RWPE2 (cell line): ENCODE measurements around the gene HDDC3.

Experiments used
- ATAC-seq: fragments of 200-7000 bp; cut with Tn5 transposase; 3 replicates; pipeline ENCODE4 v1.9.1; 2021; ENCODE audit warnings: low read depth
- DNase-seq: peaks from one replicate; pipeline ENCODE4 v3.0.0-alpha.2; 2020; ENCODE audit warnings: low spot score
- H3K27ac ChIP-seq: fragments of 450-650 bp; 2 replicates; pipeline ENCODE4 v1.5.1; 2017; ENCODE audit warnings: mild to moderate bottlenecking; ENCODE audit not compliant: poor library complexity, severe bottlenecking
- H3K27me3 ChIP-seq: fragments of 250-450 bp; sonication (Bioruptor Pico); 2 replicates; pipeline ENCODE4 v1.5.1; 2021; ENCODE audit warnings: mild to moderate bottlenecking, moderate library complexity; ENCODE audit not compliant: insufficient read depth, poor library complexity, severe bottlenecking
- H3K36me3 ChIP-seq: fragments of 250-450 bp; sonication (Bioruptor Pico); 2 replicates; pipeline ENCODE4 v1.5.1; 2020; ENCODE audit warnings: low read depth, mild to moderate bottlenecking, moderate library complexity
- H3K4me1 ChIP-seq: fragments of 250-450 bp; sonication (Bioruptor Pico); 2 replicates; pipeline ENCODE4 v1.5.1; 2021; ENCODE audit warnings: mild to moderate bottlenecking, moderate library complexity; ENCODE audit not compliant: insufficient read depth, poor library complexity, severe bottlenecking
- H3K4me3 ChIP-seq: fragments of 250-450 bp; sonication (Bioruptor Pico); 2 replicates; pipeline ENCODE4 v1.5.1; 2021; ENCODE audit warnings: mild to moderate bottlenecking, moderate library complexity; ENCODE audit not compliant: severe bottlenecking
- H3K9me3 ChIP-seq: fragments of 250-450 bp; sonication (Bioruptor Pico); 2 replicates; pipeline ENCODE4 v1.5.1; 2021; ENCODE audit warnings: mild to moderate bottlenecking, moderate library complexity; ENCODE audit not compliant: severe bottlenecking
- CTCF ChIP-seq: fragments of 450-650 bp; IDR thresholded peaks from one replicate; pipeline ENCODE4 v1.5.1; 2017; ENCODE audit warnings: mild to moderate bottlenecking, moderate library complexity; ENCODE audit not compliant: poor library complexity, severe bottlenecking

HDDC3 gene

GRCh38 chr15:90906181-90906849, 26.0 kb downstream of the HDDC3 start:
- TF ChIP-seq CTCF: no peak
- ATAC-seq: no peak
- Histone ChIP-seq H3K27ac (no peak overlapping the region), H3K9me3 (no peaks in the 10 kb centered on the region), H3K4me1 (peaks cover 5% of the 10 kb centered on the region), H3K4me3 (no peak overlapping the region), H3K27me3 (no peaks in the 10 kb centered on the region), H3K36me3 (peaks cover 26% of the 10 kb centered on the region)
- DNase-seq: peak; percentile 73

- DNase-seq (peak; percentile 74), ATAC-seq (no peak)
- no peak overlapping the region for H3K4me3 ChIP-seq
- no peaks in the 10 kb centered on the region for H3K9me3 ChIP-seq
- H3K36me3 ChIP-seq: peaks cover 20% of the 10 kb centered on the region
- no peak overlapping the region for H3K27ac ChIP-seq
- TF ChIP-seq CTCF: no peak
- H3K27me3 ChIP-seq: no peaks in the 10 kb centered on the region
- peaks cover 5% of the 10 kb centered on the region for H3K4me1 ChIP-seq
Measured at GRCh38 chr15:90905306-90906180, 26.8 kb downstream of the HDDC3 start.

GRCh38 chr15:90904746-90905145, 27.6 kb downstream of the HDDC3 start:
- no peak overlapping the region for H3K27ac ChIP-seq
- ATAC-seq (no peak), DNase-seq (no peak)
- H3K36me3 ChIP-seq: peaks cover 19% of the 10 kb centered on the region
- H3K4me1 ChIP-seq: peaks cover 5% of the 10 kb centered on the region
- H3K4me3 ChIP-seq: no peak overlapping the region
- H3K27me3 ChIP-seq: no peaks in the 10 kb centered on the region
- no peaks in the 10 kb centered on the region for H3K9me3 ChIP-seq
- no peak for TF ChIP-seq CTCF

- no peaks in the 10 kb centered on the region for H3K9me3 ChIP-seq
- DNase-seq (no peak), ATAC-seq (no peak)
- H3K36me3 ChIP-seq: peaks cover 14% of the 10 kb centered on the region
- H3K4me3 ChIP-seq: peak overlapping the region; percentile 53
- no peaks in the 10 kb centered on the region for H3K27me3 ChIP-seq
- H3K27ac ChIP-seq: peak overlapping the region; percentile 34
- TF ChIP-seq CTCF: no peak
- peaks cover 5% of the 10 kb centered on the region for H3K4me1 ChIP-seq
Measured at GRCh38 chr15:90903733-90904536, 28.4 kb downstream of the HDDC3 start.
